ENCODE measurements around the gene ZMYND15. TPM values are rescaled to one million over a fixed set of nuclear protein-coding genes. Genes with fewer than 3 reads are reported as not detected.

Gene ZMYND15
- total RNA-seq, 1 experiment from 2014 or later, result 0.42 TPM

- Histone ChIP-seq H2BK120ac (ENCODE audit: low read depth, low read length, poor library complexity, severe bottlenecking) (no peak overlapping the region), H3K79me1 (ENCODE audit: insufficient read depth, low read depth, low read length, poor library complexity, severe bottlenecking) (no peaks in the 10 kb centered on the region), H2BK15ac (ENCODE audit: low read depth, low read length) (no peak overlapping the region), H3K4me1 (ENCODE audit: insufficient read depth, low read length) (no peaks in the 10 kb centered on the region), H3K4me2 (ENCODE audit: insufficient read depth, insufficient read length, low read length) (no peak overlapping the region), H3K79me2 (ENCODE audit: insufficient read depth, low read length) (no peaks in the 10 kb centered on the region), H3K27ac (ENCODE audit: insufficient read length, low read depth, low read length) (no peak overlapping the region), H2BK5ac (ENCODE audit: insufficient read length, low read length) (no peak overlapping the region), H2AFZ (ENCODE audit: low read length) (no peak overlapping the region), H2BK20ac (ENCODE audit: low read depth, low read length, poor library complexity, severe bottlenecking) (no peak overlapping the region), H3K14ac (ENCODE audit: insufficient read depth, low read length) (no peak overlapping the region), H3K9ac (ENCODE audit: extremely low read depth, insufficient read length, low read length) (no peak overlapping the region), H3K23ac (ENCODE audit: insufficient read length, low read depth, low read length) (no peak overlapping the region), H3T11ph (ENCODE audit: low read length) (no peak overlapping the region), H3K23me2 (ENCODE audit: insufficient read length, low read depth, low read length, poor library complexity, severe bottlenecking) (peaks cover 12% of the 10 kb centered on the region), H2BK12ac (ENCODE audit: insufficient read length, low read depth, low read length) (no peak overlapping the region), H3K9me3 (ENCODE audit: control insufficient read depth, low read depth, low read length) (no peaks in the 10 kb centered on the region), H3K4ac (ENCODE audit: low read depth, low read length) (no peak overlapping the region), H4K91ac (ENCODE audit: insufficient read length, low read depth, low read length) (no peak overlapping the region), H4K8ac (replicated peaks; ENCODE audit: insufficient read length, low read depth, low read length) (no peak overlapping the region), H3K56ac (ENCODE audit: insufficient read length, low read depth, low read length) (no peak overlapping the region), H4K20me1 (ENCODE audit: control insufficient read depth, insufficient read depth, insufficient read length) (no peaks in the 10 kb centered on the region), H2AK5ac (ENCODE audit: insufficient read length, low read length) (no peak overlapping the region), H3K18ac (ENCODE audit: insufficient read length, low read depth, low read length) (no peak overlapping the region), H4K5ac (ENCODE audit: insufficient read length, low read depth, low read length) (no peak overlapping the region), H3K27me3 (ENCODE audit: insufficient read depth, low read length) (peaks cover 29% of the 10 kb centered on the region)
- TF ChIP-seq CTCF (conservative IDR thresholded peaks at IDR 0.05), result no peak
- H3K27me3 Mint-ChIP-seq (ENCODE audit: low read depth), result peaks cover 60% of the 10 kb centered on the region
- WGBS (ENCODE audit: extremely low coverage, insufficient read length, low lambda C conversion rate), result no CpG with 5 or more reads among the region's 9 CpGs
- H3K4me1 Mint-ChIP-seq, result peaks cover 11 to 16% of the 10 kb centered on the region in 2 experiments; a peak in 3 of 4 replicates
- no peak overlapping the region for H3K4me3 Mint-ChIP-seq
- no peaks in the 10 kb centered on the region; a peak in 1 of 5 replicates for H3K9me3 Mint-ChIP-seq
- peaks cover 0 to 9% (median 3%) of the 10 kb centered on the region in 3 experiments; a peak in 3 of 7 replicates for H3K36me3 Mint-ChIP-seq (ENCODE audit: insufficient read depth in 1 of 3, low read depth in 3 of 3)
- no peak for DNase-seq
- H3K27ac Mint-ChIP-seq, result no peak overlapping the region
Measured at GRCh38 chr17:4735876-4736651, 3.6 kb upstream of the ZMYND15 start.
